NB4 (cell line): ENCODE measurements around the gene ONECUT3.

Source experiments
- DNase-seq: peaks from one replicate; pipeline ENCODE4 v3.0.0; 2010; ENCODE audit warnings: low read depth
- H3K4me3 ChIP-seq: one replicate; pipeline ENCODE4 v1.5.1; 2011; ENCODE audit warnings: mild to moderate bottlenecking, low read depth, low read length, moderate library complexity
- MYC ChIP-seq: IDR thresholded peaks from 2 replicates; pipeline ENCODE4 v1.6.1; 2011; ENCODE audit warnings: low read depth, low read length
- POLR2A ChIP-seq: IDR thresholded peaks from 2 replicates; pipeline ENCODE4 v1.6.1; 2011; ENCODE audit warnings: mild to moderate bottlenecking; ENCODE audit not compliant: insufficient read length; ENCODE audit errors: extremely low read depth
- TF ChIP-seq, protein P1 (sequence below): IDR thresholded peaks from 2 replicates; pipeline ENCODE4 v1.6.1; 2011; ENCODE audit warnings: low read depth, low read length
- TF ChIP-seq, protein P2 (sequence below): IDR thresholded peaks from one replicate; pipeline ENCODE4 v1.5.1; 2012; ENCODE audit warnings: low read depth, low read length

The ONECUT3 gene

DNA sequence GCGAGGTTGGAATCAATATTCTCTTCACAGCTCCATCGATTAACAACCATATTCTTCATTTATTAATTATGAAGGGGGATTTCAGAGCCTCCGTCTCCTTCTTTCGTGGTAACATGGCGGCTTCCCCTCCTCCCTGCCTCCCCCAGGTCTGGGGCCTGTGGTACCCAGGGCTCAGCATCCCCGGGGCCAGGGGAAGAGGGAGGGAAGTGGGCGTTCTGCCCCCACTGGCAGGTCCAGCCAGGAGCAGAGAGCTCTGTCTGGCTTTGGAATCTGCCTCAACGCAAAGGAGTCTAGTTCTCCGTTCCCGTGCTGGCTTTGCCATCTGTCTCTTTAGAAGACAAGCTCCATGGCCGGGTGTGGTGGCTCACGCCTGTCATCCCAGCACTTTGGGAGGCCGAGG lies 37.8 kb upstream of the ONECUT3 start:
- no peak for DNase-seq
- no peak overlapping the region for H3K4me3 ChIP-seq
- TF ChIP-seq, protein P1, sequence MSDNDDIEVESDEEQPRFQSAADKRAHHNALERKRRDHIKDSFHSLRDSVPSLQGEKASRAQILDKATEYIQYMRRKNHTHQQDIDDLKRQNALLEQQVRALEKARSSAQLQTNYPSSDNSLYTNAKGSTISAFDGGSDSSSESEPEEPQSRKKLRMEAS: no peak
- no peak for TF ChIP-seq POLR2A
- TF ChIP-seq, protein P2, sequence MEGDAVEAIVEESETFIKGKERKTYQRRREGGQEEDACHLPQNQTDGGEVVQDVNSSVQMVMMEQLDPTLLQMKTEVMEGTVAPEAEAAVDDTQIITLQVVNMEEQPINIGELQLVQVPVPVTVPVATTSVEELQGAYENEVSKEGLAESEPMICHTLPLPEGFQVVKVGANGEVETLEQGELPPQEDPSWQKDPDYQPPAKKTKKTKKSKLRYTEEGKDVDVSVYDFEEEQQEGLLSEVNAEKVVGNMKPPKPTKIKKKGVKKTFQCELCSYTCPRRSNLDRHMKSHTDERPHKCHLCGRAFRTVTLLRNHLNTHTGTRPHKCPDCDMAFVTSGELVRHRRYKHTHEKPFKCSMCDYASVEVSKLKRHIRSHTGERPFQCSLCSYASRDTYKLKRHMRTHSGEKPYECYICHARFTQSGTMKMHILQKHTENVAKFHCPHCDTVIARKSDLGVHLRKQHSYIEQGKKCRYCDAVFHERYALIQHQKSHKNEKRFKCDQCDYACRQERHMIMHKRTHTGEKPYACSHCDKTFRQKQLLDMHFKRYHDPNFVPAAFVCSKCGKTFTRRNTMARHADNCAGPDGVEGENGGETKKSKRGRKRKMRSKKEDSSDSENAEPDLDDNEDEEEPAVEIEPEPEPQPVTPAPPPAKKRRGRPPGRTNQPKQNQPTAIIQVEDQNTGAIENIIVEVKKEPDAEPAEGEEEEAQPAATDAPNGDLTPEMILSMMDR: no peak
- TF ChIP-seq MYC: no peak

DNA sequence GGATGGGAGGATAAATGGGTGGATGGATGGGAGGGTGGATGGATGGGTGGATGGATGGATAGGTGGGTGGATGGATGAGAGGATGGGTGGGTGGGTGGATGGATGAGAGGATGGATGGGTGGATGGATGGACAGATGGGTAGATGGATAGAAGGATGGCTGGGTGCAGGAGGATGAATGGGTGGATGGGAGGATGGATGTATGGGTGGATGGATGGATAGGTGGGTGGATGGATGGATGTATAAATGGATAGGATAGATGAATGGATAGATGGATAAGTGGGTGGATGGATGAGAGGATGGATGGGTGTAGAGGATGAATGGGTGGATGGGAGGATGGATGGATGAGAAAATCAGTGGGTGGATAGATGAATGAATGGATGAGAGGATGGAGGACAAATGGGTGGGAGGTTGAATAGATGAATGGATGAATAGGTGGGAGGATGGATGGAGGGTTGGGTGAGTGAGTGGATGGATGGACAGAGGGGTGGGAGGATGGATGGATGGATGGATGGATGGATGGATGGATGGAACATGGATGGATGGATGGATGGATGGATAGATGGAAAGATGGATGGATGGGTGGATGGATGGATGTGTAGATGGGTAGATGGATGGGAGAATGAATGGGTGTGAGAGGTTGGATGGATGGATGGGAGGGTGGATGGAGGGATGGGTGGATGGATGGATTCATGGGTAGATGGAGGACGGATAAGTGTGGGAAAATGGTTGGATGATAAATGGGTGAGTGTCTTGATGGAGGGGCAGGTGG lies 35.9 kb upstream of the ONECUT3 start:
- DNase-seq: no peak
- TF ChIP-seq, protein P2: no peak
- TF ChIP-seq, protein P1: no peak
- TF ChIP-seq POLR2A (no peak), MYC (no peak)
- H3K4me3 ChIP-seq: no peak overlapping the region

DNA sequence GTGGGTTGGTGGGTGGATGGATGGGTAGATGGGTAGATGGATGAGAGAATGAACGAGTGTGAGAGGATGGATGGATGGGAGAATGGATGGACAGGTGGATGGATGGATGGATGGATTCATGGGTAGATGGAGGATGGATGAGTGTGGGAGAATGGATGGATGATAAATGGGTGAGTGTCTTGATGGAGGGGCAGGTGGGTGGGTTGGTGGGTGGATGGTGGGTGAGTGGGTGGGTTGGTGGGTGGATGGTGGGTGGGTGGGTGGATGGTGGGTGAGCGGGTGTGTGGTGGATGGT lies 35.4 kb upstream of the ONECUT3 start:
- TF ChIP-seq POLR2A (no peak), MYC (no peak)
- TF ChIP-seq, protein P2: no peak
- TF ChIP-seq, protein P1: no peak
- H3K4me3 ChIP-seq: no peak overlapping the region
- DNase-seq: no peak

DNA sequence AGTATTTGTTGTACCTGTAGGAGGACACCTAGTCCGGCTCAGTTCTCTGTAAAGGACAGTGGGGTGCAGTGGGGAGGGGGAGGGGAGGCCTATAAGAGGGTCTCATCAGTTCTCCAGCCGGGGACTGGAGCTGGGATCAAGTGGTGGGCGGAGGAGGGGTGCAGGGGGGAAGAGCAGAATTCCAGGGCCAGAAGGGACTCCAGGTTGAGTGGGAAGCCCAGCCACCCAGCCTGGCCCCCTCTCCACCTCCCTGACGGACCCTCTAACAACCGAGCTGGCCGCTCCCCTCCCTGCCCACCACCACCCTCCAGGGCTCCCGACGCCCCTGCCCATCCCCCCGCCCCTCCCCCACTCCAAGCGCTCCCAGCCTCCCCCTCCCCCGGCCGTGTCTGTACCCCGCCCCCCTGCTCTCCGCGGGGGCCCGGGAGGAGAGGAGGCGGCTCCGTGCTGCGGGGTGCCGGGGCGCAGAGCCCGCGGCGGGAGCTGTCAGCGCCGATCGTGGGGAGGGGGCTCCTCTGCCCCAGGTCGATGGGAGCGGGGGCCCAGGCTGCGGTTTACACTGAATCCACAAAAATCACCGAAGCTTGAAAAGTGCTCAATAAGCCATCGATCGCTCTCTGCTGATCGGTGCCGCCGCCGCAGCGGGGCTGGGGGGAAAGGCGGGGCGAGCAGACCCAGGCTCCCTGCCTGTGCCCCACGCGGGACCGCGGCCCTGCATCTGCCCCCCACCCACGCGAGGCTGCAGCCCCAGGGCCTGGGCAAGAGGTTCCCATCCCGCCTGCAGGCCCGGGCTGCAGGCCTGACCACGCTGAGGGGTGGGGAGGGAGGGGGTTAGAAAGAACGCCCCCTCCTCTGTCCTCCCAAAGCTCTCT lies 34.6 kb upstream of the ONECUT3 start:
- TF ChIP-seq POLR2A (no peak), MYC (no peak)
- TF ChIP-seq, protein P2: no peak
- no peak for DNase-seq
- no peak overlapping the region for H3K4me3 ChIP-seq

DNA sequence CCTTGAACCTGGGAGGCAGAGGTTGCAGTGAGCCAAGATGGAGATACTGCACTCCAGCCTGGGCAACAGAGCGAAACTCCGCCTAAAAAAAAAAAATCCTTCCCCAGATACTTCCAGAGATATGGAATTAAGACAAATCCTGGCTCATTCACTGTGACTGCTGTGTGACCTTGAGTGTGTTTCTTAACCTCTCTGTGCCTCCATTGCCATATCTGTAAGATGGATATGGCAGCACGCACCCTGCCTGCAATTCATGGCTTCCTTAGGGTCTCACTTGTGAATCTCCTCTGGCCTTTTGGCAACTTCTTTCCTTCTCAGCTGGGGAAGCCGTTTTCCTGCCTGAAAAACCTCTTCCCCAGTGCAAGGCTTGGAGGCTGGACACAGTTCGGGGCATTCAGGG lies 33.8 kb upstream of the ONECUT3 start:
- DNase-seq: no peak
- no peak overlapping the region for H3K4me3 ChIP-seq
- TF ChIP-seq MYC (no peak), POLR2A (no peak)
- TF ChIP-seq, protein P2: no peak
- TF ChIP-seq, protein P1: no peak
